GM12878 (cell line): Measurements from ENCODE around the gene ATXN2.

Experiments
- POLR2AphosphoS5 ChIP-seq: IDR thresholded peaks from 2 replicates; pipeline ENCODE4 v1.6.1; 2011; ENCODE audit warnings: mild to moderate bottlenecking, low read length, inconsistent platforms
- TARDBP ChIP-seq: IDR thresholded peaks from 2 replicates; pipeline ENCODE4 v1.6.1; 2016; ENCODE audit warnings: borderline replicate concordance

DNA sequence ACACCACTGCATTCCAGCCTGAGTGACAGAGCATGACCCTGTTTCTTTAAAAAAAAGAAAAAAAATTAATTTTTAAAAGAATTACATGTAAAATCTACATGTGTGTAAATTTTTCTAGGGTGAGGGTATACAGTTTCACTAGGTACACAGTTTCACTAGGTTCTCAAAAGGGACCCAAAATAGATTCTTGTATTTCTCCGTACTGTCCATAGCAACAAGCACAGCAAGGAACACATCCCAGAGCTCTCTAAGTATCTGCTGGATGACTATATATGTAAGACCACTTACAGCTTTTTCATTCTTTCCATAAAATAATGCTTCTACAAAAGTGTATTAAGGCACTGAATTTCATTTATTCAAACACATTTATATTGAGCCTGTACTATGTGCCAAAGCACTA is 55.1 kb downstream of the ATXN2 start:
- TF ChIP-seq TARDBP (no peak), POLR2AphosphoS5 (no peak)
